HTR-8/SVneo (cell line): Measurements from ENCODE around the gene HOXA7.
A peak's percentile ranks its signal among the peaks of the same experiment; 100 is the strongest.

Experiments
- DNase-seq: peaks from one replicate; pipeline ENCODE4 v3.0.0; 2011; ENCODE audit warnings: low spot score, mixed read lengths; ENCODE audit not compliant: insufficient read length
- FAIRE-seq: peaks from 2 replicates; lab custom pipeline; 2011; peaks lifted over from hg19 to GRCh38; lab: Jason Lieb, UNC

The HOXA7 gene

DNA sequence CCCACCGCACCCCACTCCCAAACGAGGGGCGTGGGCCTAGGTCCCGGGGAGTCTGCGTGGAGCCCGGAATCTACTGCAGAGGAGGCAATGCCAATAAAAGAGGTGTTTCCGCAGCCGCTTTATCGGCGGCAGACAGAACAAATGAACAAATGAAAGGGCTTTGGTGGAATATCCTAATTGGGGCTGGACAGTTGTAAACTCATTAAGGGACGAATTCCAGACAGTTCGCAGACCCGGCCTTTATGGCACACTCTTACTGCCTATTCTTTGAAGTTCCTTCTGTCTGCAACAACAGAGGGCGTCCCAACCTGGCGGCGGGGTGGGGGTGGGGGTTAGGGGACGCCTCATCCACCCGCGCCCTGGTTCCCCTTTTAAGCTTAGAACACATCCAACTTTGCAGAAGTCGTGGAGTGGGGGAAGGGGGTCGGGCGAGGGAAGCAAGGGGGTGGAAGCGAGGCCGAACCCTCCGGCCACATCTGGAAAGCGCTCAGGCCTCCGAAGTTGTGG lies 4.8 kb upstream of the HOXA7 start:
- FAIRE-seq (no peak), DNase-seq (no peak)

DNA sequence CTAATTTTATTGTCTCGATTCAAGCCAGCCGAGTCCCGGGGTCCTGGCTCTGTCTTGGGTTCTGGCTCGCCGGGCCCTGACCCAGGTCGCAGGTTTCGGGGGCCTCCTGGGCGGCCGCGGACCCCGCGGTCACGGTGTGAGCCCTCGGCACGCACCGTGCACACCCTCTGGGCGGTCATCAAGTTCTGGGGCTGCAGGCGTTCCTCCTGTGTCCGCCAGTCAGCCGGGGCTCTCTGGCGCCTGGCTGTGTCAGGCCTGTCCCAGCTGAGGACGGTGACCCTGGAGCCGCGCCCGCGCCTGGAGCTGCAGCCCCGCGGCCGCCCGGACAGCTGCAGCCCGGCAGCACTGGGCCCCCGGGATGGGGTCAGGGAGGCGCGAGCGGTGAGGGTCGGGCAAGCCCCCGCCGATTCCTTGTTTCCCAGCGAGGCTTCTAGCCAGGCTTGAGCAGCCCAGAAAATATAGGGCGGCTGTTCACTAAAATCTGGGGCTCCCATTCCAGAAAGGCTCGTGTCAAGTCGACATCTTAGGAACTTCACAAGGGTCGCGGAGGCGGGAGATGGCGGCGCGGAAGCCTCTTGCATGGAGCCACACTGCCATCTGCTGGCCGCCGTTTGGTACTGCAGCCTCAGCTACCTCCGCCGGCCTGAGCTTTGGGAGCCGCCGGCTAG lies 4.2 kb upstream of the HOXA7 start:
- DNase-seq (peak; percentile 76), FAIRE-seq (peak; percentile 72)

- DNase-seq (no peak), FAIRE-seq (no peak)
Measured at GRCh38 chr7:27160145-27160545, 3.7 kb upstream of the HOXA7 start.

DNA sequence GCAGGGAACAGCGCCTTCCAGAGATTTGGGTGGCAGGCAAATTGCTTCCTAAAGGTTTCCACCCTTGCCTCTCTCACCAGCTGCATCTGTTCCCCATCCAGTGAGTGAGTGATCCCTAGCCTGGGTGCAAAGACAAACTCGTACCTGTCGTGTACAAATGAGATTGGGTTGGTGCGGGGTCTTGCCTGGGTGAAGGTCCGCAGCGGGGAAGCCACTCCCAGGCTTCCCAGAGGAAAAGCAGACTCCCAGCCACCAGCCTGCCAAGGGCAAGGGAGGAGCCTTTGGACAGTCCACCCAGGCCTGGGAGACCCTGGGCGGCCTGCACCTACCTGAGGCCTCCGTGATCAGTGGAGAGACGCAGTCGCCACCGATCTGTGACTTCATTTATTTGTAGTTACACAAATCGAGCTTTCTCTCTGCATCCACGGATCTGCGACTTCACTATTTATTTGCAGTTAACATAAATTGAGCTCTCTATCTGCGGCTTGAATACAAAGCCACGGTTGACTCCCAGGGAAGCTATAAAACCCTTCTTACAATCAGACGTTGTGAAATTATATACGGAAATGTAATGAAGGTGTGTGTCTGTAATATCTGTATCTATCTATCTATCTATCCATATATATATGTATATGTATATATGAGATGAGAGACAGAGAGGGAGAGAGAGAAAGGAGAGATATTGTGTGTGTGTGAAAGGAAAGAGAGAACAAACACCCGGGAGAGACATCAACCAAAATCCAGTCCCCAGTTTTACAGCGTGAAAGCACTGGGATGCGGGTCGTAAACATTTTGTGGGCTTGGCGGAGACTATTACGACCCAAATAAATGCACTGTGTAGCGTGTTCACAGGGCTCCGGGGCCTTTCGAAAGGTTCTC lies 3.0 kb upstream of the HOXA7 start:
- no peak for FAIRE-seq

GRCh38 chr7:27158436-27159265 lies 2.2 kb upstream of the HOXA7 start:
- no peak for DNase-seq
- FAIRE-seq, result no peak

More for the DNA sequence above, 3.0 kb upstream of the HOXA7 start:
- no peak for DNase-seq

DNA sequence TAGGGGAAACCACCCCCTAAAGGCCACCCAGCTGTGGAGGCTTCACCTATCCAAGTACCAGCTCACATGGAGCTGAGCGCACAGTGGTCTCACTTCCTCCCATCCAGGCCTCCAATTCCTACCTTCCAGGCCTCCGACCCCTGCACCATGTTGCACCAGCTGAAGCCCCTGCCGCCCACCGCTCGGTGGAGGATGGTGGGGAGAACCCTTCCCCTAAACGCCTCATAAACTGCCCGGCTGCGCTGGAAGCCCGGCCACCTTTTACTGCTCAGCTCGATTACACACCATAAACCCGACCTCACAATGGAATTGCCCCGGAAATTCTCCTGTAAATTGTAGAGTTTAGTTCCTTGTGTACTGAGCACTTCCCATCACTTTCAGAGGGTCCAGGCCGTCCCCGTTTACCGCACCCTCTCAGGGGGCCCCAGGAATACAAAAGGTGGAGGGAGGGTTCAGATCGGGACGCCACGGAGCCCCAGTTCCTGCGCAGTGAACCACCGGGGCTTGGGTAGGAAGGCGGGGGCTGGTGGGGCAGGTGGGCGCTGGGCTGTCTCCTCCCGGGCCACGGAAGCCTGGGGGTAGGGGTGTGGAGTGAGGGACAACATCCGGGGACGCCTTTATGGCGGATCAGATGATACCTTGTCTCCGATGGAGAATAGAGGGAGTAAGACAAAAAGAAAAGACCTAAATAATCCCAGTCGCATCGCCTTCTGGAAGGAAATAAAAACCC lies 1.4 kb upstream of the HOXA7 start:
- FAIRE-seq (no peak), DNase-seq (no peak)

DNA sequence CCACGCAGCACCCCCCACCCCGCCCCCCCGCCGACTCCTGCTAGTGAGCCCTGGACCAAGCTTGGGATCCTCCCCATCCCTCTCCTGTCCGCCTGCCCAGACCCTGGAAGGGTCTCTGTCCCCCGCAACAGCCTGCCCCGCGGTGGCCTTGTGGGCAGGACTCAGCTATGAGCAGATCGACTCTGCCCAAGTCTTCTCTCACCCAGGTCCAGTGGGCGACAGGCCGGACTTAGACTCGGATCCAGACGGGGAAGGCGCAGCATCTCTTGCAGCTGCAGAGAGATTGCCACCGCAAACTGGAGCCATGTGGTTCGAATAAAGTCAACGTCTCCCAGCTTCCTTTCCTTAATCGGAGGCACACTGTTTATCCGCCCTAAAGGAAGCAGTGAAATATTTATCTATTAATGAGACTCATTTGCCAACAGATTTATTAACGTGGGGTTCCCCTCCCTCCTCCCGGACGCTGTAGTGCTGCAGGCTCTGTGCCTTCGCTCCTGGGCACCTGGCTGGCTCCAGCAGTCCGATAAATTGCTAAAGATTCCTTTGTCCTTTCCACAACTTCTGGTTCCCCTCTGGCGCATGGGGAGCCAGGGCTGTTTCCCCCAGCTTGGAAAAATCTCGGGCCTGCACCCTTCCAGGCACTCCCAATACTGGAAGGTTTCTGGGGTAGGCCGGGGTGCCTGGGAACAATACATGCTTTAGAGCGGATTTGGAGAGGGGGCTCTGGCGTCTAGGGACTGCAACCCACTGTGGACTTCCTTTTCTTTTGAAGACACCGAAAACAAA lies 634 bp upstream of the HOXA7 start:
- no peak for FAIRE-seq
- no peak for DNase-seq

GRCh38 chr7:27155816-27156507 lies 513 bp downstream of the HOXA7 start:
- DNase-seq, result no peak
- FAIRE-seq, result no peak

DNA sequence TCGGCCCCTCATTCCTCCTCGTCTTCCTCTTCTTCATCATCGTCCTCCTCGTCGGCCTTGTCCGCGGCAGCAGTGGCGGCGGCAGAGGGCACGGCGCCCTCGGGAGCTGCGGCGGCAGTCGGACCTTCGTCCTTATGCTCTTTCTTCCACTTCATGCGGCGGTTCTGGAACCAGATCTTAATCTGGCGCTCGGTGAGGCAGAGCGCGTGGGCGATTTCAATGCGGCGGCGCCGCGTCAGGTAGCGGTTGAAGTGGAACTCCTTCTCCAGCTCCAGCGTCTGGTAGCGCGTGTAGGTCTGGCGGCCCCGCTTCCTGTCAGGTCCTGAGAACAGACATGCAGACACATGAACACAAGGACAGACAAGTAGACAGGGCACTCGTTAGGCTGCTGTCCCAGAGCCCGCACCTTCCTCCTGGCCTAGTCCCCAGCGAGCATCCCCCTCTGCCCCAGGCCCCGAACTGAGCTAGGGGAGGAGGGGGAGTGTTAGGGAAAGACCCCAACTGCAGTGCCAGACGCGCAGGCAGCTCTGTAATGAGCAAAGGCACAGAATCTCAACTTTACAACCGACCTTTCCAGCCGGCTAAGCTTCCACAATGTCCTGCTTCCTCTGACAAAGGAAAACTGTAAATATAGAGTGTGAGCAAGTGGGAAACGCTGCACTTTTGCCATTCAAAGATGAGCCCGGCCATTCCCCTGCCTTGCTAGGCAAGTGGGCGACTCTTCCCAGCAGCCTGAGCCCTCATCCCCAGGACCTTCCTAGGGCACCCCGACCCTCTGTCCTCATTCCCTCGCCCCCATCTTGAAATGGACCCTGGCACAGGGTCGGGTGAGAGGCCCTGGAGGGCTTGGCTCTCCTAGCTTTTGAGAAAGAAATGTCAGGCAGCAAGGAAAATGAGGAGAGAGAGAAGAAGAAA lies 1.3 kb downstream of the HOXA7 start:
- no peak for DNase-seq
- FAIRE-seq, result no peak

DNA sequence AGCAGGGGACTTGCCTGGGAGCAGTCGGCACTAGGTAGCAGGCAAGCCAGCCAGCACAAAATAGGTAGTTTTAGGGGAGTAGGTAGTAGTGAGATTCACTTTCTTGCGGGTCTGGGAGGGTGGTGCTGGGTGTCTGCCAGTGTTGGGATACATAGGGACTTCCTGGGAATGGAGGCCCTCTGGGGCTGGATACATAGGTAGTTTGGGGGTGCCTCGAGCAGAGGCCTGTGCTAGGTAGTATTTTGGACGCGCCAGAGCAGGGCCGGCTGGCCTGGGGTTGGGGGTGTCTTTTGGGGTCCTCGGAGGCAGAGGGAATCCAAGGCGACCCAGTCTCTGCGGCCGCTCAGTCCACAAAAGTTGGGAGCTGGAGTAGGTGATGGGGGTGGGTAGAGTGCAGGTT lies 2.1 kb downstream of the HOXA7 start:
- no peak for FAIRE-seq
- DNase-seq, result no peak

- FAIRE-seq, result no peak
Measured at GRCh38 chr7:27153526-27153925, 2.9 kb downstream of the HOXA7 start.

GRCh38 chr7:27152816-27153442 lies 3.5 kb downstream of the HOXA7 start:
- FAIRE-seq (no peak), DNase-seq (no peak)

More at GRCh38 chr7:27153526-27153925, 2.9 kb downstream of the HOXA7 start:
- no peak for DNase-seq

DNA sequence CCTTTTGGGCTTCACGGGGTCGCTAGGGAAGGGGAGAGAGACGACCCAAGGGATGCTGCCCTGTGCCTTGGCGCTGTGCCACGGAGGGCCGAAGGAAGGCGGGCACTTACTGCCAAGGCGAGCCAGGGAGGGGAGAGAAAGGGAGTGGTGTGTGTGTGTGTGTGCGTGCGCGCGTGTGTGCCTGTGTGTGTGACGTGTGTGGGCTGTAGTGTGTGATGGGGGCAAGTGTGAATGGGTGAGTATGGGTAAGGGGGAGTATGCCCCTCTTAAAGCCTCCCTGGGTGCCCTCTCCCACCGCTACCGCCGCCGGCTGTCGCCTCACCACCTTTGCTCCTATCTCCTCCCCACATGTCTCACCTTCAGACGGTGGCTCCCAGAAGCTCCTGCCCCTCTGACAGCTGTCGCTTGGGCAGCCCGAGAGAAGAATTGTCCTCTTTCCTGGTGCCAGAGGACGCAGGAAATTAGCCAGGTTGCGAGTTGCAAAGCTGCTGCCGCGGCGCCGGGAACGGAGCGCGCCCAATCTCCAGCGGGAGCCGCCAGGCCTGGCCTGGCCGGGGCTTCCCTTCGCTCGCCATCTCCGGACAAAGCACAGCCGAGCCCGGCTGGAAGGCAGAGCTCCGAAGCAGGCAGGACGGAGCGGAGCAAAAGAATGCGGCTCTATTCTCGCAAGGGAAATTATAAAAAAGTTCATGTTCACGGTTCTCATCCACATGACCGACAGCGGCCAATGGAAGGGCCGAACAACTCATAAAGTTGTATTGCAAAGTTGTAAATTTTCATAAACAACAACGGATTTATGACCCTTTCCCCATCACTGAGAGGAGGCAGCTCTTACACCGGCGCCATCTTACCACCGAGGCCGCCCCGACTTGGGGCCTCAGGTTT lies 4.3 kb downstream of the HOXA7 start, which contains the start of gene HOXA3:
Gene HOXA3 (minus strand): TSS at position 653 of the 885 bp plus-strand sequence. CDS start 41,943 bp downstream, outside the sequence.
- FAIRE-seq, result peak; percentile 92

DNA sequence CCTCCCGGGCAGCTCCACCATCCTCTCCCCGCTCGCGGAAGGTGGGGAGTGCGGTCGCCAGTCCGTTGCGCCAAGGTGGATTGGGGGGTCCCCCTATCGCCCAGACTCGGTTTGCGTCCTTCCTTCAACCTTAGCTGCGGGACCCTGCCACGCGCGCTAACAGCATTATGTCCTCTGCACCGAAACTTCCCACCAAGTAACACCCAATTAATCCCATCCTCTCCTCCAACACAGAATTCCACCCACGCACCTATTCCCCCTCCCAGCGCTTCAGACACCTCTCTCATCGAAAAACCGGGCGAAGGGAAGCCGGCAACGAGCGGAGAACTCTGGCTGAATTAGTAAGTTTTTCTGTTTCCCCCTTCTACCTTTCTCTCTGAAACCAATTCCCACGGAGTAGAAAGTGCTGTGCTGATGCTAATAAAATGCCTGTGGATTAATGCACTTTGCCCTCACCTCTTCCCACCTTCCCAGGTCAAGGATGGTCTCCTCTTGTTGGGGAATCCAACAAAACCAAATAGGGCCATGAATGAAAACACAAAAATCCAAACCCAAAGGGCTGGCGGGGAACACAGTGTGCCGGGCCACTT lies 5.0 kb downstream of the HOXA7 start:
- FAIRE-seq, result no peak
- no peak for DNase-seq

More for the DNA sequence above, 4.3 kb downstream of the HOXA7 start, which contains the start of gene HOXA3:
- DNase-seq, result peak; percentile 71

- peak; percentile 86 for FAIRE-seq
- DNase-seq, result no peak
Measured at GRCh38 chr7:27150568-27151340, 5.7 kb downstream of the HOXA7 start.
